IMR-90 (cell line): ENCODE data around the gene RP2. TPM values are rescaled to one million over a fixed set of nuclear protein-coding genes. Genes with fewer than 3 reads are reported as not detected.

Source experiments
- ATAC-seq: fragments of 200-7000 bp; cut with Tn5 transposase; 2 replicates; pipeline ENCODE4 v1.9.1; 2020; ENCODE audit warnings: low read depth, mild to moderate bottlenecking, moderate library complexity
- BruUV-seq: library from RNA; stranded (reverse); fragments of 400-500 nt; replicated peaks from 2 replicates; lab custom pipeline; 2021; lab: Mats Ljungman, UMichigan
- CTCF ChIA-PET: fragments of 300-600 bp; formaldehyde crosslinking; extraction: SDS; loops from one replicate; lab custom pipeline; 2021; ENCODE audit warnings: antibody characterized with exemption; lab: Yijun Ruan, JAX
- POLR2A ChIA-PET: fragments of 300-600 bp; sonication (Branson Sonifier 250); formaldehyde crosslinking; loops from one replicate; lab custom pipeline; 2022; ENCODE audit warnings: antibody characterized with exemption; ENCODE audit not compliant: unreplicated experiment; lab: Charles Lee
- DNase-seq: peaks from one replicate; pipeline ENCODE4 v3.0.0; 2013
- H2AFZ ChIP-seq: replicated peaks from 2 replicates; pipeline ENCODE3; 2013; ENCODE audit warnings: low read length, mild to moderate bottlenecking; ENCODE audit not compliant: poor library complexity
- H2AK5ac ChIP-seq: 2 replicates; pipeline ENCODE4 v1.6.1; 2013; ENCODE audit warnings: low read depth, low read length, inconsistent platforms
- H2AK9ac ChIP-seq: replicated peaks from 2 replicates; pipeline ENCODE3; 2013; ENCODE audit warnings: mild to moderate bottlenecking, low read depth, low read length, moderate library complexity; ENCODE audit not compliant: poor library complexity
- H2BK120ac ChIP-seq: 2 replicates; pipeline ENCODE4 v1.6.1; 2013; ENCODE audit warnings: low read depth, low read length, inconsistent platforms
- H2BK15ac ChIP-seq: 3 replicates; pipeline ENCODE4 v1.6.1; 2013; ENCODE audit warnings: low read depth, low read length, inconsistent platforms
- H2BK20ac ChIP-seq: 2 replicates; pipeline ENCODE4 v1.6.1; 2013; ENCODE audit warnings: low read depth, mild to moderate bottlenecking, inconsistent platforms, low read length, moderate library complexity
- H2BK5ac ChIP-seq: 2 replicates; pipeline ENCODE4 v1.6.1; 2013; ENCODE audit warnings: mild to moderate bottlenecking, low read depth, low read length, inconsistent platforms; ENCODE audit not compliant: poor library complexity, severe bottlenecking
- H3K14ac ChIP-seq: replicated peaks from 2 replicates; pipeline ENCODE4 v1.6.1; 2013; ENCODE audit warnings: low read depth, low read length, inconsistent platforms
- H3K18ac ChIP-seq: 2 replicates; pipeline ENCODE4 v1.6.1; 2013; ENCODE audit warnings: low read depth, low read length, control low read depth
- H3K23ac ChIP-seq: 2 replicates; pipeline ENCODE4 v1.6.1; 2013; ENCODE audit warnings: low read depth, low read length, inconsistent platforms
- H3K27ac ChIP-seq: 2 replicates; pipeline ENCODE4 v1.5.1; 2013; ENCODE audit warnings: mild to moderate bottlenecking, control low read depth, low read length; ENCODE audit not compliant: insufficient read depth
- H3K27me3 ChIP-seq: 2 replicates; pipeline ENCODE4 v1.6.1; 2013; ENCODE audit warnings: low read length; ENCODE audit not compliant: control insufficient read depth, insufficient read depth
- H3K36me3 ChIP-seq: 2 replicates; pipeline ENCODE4 v1.6.1; 2013; ENCODE audit warnings: low read length, mixed read lengths; ENCODE audit not compliant: control insufficient read depth, insufficient read depth
- H3K4ac ChIP-seq: 2 replicates; pipeline ENCODE4 v1.6.1; 2013; ENCODE audit warnings: low read depth, low read length, inconsistent platforms
- H3K4me1 ChIP-seq: 2 replicates; pipeline ENCODE4 v1.6.1; 2013; ENCODE audit warnings: low read length, mixed read lengths; ENCODE audit not compliant: control insufficient read depth, insufficient read depth
- H3K4me2 ChIP-seq: 2 replicates; pipeline ENCODE4 v1.6.1; 2013; ENCODE audit warnings: low read depth, mild to moderate bottlenecking, control low read depth, low read length, moderate library complexity
- H3K4me3 ChIP-seq: 2 replicates; pipeline ENCODE4 v1.5.1; 2013; ENCODE audit warnings: low read depth, mild to moderate bottlenecking, control low read depth, low read length, moderate library complexity; ENCODE audit not compliant: insufficient read depth
- H3K56ac ChIP-seq: 2 replicates; pipeline ENCODE4 v1.6.1; 2013; ENCODE audit warnings: low read length, inconsistent platforms; ENCODE audit not compliant: insufficient read depth; ENCODE audit errors: extremely low read depth
- H3K79me1 ChIP-seq, 2 experiments: 2 replicates each; pipeline ENCODE4 v1.6.1; 2013; ENCODE audit warnings: low read length in 2 of 2, inconsistent platforms in 1 of 2, low read depth in 1 of 2
- H3K9ac ChIP-seq: 2 replicates; pipeline ENCODE4 v1.6.1; 2013; ENCODE audit warnings: low read depth, low read length, control low read depth
- H3K9me1 ChIP-seq: 2 replicates; pipeline ENCODE4 v1.6.1; 2013; ENCODE audit warnings: low read length, inconsistent platforms; ENCODE audit not compliant: insufficient read depth
- H3K9me3 ChIP-seq: 2 replicates; pipeline ENCODE4 v1.6.1; 2013; ENCODE audit warnings: low read length; ENCODE audit not compliant: control insufficient read depth, insufficient read depth
- H4K20me1 ChIP-seq: 2 replicates; pipeline ENCODE4 v1.6.1; 2013; ENCODE audit warnings: low read length, inconsistent platforms; ENCODE audit not compliant: insufficient read depth
- H4K5ac ChIP-seq: 2 replicates; pipeline ENCODE4 v1.6.1; 2013; ENCODE audit warnings: mild to moderate bottlenecking, low read depth, low read length, control low read depth
- H4K8ac ChIP-seq, 2 experiments: 2 replicates each; pipeline ENCODE4 v1.6.1; 2013; ENCODE audit warnings: low read depth in 2 of 2, low read length in 2 of 2, control low read depth in 1 of 2, inconsistent platforms in 1 of 2
- H4K91ac ChIP-seq: 2 replicates; pipeline ENCODE4 v1.6.1; 2013; ENCODE audit warnings: low read depth, low read length, inconsistent platforms; ENCODE audit not compliant: insufficient read depth
- BHLHE40 ChIP-seq: fragments of 150-350 bp; IDR thresholded peaks from 2 replicates; pipeline ENCODE4 v1.6.1; 2016; ENCODE audit warnings: mild to moderate bottlenecking, low read depth, low read length
- MAFK ChIP-seq: IDR thresholded peaks from 2 replicates; pipeline ENCODE4 v1.6.1; 2012; ENCODE audit warnings: low read depth, low read length, improper control_type of control experiment
- MXI1 ChIP-seq: IDR thresholded peaks from 2 replicates; pipeline ENCODE4 v1.6.1; 2012; ENCODE audit warnings: low read depth, mild to moderate bottlenecking, low read length, moderate library complexity, borderline replicate concordance
- NFE2L2 ChIP-seq: fragments of 150-350 bp; IDR thresholded peaks from 2 replicates; pipeline ENCODE4 v1.6.1; 2016; ENCODE audit warnings: low read depth, mild to moderate bottlenecking, low read length
- RCOR1 ChIP-seq: IDR thresholded peaks from 2 replicates; pipeline ENCODE4 v1.6.1; 2012; ENCODE audit warnings: mild to moderate bottlenecking, low read length, improper control_type of control experiment; ENCODE audit not compliant: insufficient replicate concordance
- SMC3 ChIP-seq: fragments of 150-350 bp; IDR thresholded peaks from 2 replicates; pipeline ENCODE4 v1.6.1; 2016; ENCODE audit warnings: low read depth, mild to moderate bottlenecking, antibody characterized with exemption, low read length, moderate library complexity
- WGBS, 2 experiments: methylation state at CpG; one replicate each; pipeline versions ENCODE4 v1.1.5 to v1.1.7; 2013; ENCODE audit warnings: missing lambda C conversion rate in 2 of 2; ENCODE audit not compliant: insufficient read length in 1 of 2; ENCODE audit errors: extremely low coverage in 2 of 2; 5-methylcytosine and 5-hydroxymethylcytosine counted together
- dilution Hi-C: fragments of 300-500 bp; cut with HindIII; formaldehyde crosslinking; loops from one replicate; pipeline ENCODE4 v1.14.3; 2018; ENCODE audit warnings: low sequenced_read_pairs; ENCODE audit not compliant: unreplicated experiment
- in situ Hi-C: fragments of 300-500 bp; cut with MboI; formaldehyde crosslinking; loops from 3 replicates; pipeline ENCODE4 v1.14.3; 2019; ENCODE audit warnings: low sequenced_read_pairs, inconsistent platforms, mixed read lengths
- intact Hi-C: fragments of 100-400 bp; cut with micrococcal nuclease; formaldehyde crosslinking; loops from 2 replicates; pipeline ENCODE4 v1.10.0; 2022
- polyA plus RNA-seq, 3 experiments: library from polyadenylated mRNA; depleted of rRNA; stranded (reverse); fragments of >200 nt; gene quantifications; 2 replicates each; pipeline ENCODE4 v1.2.3, GENCODE V29; 2012; ENCODE audit warnings: low replicate concordance in 1 of 3
- total RNA-seq: library from RNA; depleted of rRNA; stranded (reverse); fragments of >200 nt; gene quantifications from 2 replicates; pipeline ENCODE4 v1.2.3, GENCODE V29; 2012

Gene RP2
- total and polyA plus RNA-seq, 2 of the 4 experiments (the other 2 are of a cell fraction): 6.8 to 17.0 TPM

DNA sequence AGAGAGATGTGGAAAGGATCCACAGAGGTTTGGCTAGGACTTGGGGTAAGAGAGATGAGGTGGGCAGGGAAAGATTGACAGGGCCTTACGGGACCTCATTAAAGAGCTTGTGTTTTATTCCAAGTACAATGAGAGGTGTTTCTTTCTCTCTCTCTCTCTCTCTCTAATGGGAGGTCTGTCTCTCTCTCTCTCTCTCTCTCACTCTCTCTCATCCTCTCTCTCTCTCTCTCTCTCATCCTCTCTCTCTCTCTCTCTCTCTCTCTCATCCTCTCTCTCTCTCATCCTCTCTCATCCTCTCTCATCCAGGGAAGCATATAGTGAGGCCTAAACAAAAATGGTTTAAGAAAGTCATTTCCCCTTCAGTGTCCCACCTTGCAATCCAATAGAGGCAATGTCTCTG lies 80.8 kb downstream of the RP2 start:
- Histone ChIP-seq H3K14ac (no peak overlapping the region), H4K91ac (no peak overlapping the region), H2BK120ac (no peak overlapping the region), H2AK9ac (no peak overlapping the region), H3K4ac (no peak overlapping the region), H3K27me3 (peaks cover 6% of the 10 kb centered on the region; the same call in 1 of the 2 replicates), H3K9ac (no peak overlapping the region), H2BK15ac (no peak overlapping the region), H3K4me1 (no peaks in the 10 kb centered on the region), H4K20me1 (peaks cover 19% of the 10 kb centered on the region), H4K5ac (no peak overlapping the region), H3K56ac (no peak overlapping the region), H3K79me1 (peaks cover 19 to 26% of the 10 kb centered on the region in 2 experiments; a peak in 3 of 4 replicates), H3K4me2 (no peak overlapping the region), H2BK20ac (no peak overlapping the region), H4K8ac (no peak overlapping the region), H3K27ac (no peak overlapping the region), H2AFZ (no peak overlapping the region), H2BK5ac (no peak overlapping the region), H3K23ac (no peak overlapping the region), H2AK5ac (no peak overlapping the region), H3K36me3 (no peaks in the 10 kb centered on the region), H3K4me3 (no peak overlapping the region), H3K9me1 (no peaks in the 10 kb centered on the region), H3K9me3 (peaks cover 3% of the 10 kb centered on the region), H3K18ac (no peak overlapping the region)
- in situ Hi-C loops (no loop called here), intact Hi-C loops (loop anchor here (10.0 kb wide), 1 partner anchor 163 kb away; the partner anchor contains the start of gene SLC9A7), dilution Hi-C loops (no loop called here)
- no TSS peak for BruUV-seq
- TF ChIP-seq MXI1: no peak
- no peak for TF ChIP-seq MAFK
- no peak for TF ChIP-seq NFE2L2
- no peak for TF ChIP-seq BHLHE40
- TF ChIP-seq SMC3: no peak
- no peak for TF ChIP-seq RCOR1
- no CpG with 5 or more reads among the region's 1 CpG for WGBS, 2 experiments
- ChIA-PET POLR2A (no interaction called here), CTCF (no interaction called here)
- DNase-seq (no peak), ATAC-seq (no peak)
